HG03378 (cell line): ENCODE data around the gene HIF1A.
"Not testable (repeated sequence)": the region's sequence is repeated elsewhere in the genome, so short reads cannot be mapped to it uniquely, and the experiment has no call there.

ENCODE experiments used
- ATAC-seq: cut with Tn5 transposase; IDR thresholded peaks from one replicate; pipeline ENCODE4 v1.9.1; 2021; ENCODE audit warnings: mild to moderate bottlenecking, moderate library complexity; ENCODE audit not compliant: unreplicated experiment

HIF1A gene

GRCh38 chr14:61706096-61706690 is 10.9 kb downstream of the HIF1A start:
- ATAC-seq: no peak

GRCh38 chr14:61707774-61708173 is 12.5 kb downstream of the HIF1A start:
- not testable (repeated sequence) for ATAC-seq

DNA sequence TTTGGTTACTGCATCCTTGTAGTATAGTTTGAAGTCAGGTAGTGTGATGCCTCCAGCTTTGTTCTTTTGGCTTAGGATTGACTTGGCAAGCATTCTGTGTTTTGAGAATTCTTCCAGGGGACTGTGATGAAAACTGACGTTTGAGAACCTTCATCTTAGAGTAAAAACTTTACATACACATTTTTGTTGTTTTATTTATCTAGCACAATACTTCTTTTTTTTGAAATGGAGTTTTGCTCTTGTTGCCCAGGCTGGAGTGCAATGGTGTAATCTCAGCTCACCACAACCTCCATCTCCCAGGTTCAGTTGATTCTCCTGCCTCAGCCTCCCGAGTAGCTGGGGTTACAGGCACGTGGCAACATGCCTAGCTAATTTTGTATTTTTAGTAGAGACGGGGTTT is 13.4 kb downstream of the HIF1A start:
- not testable (repeated sequence) for ATAC-seq

GRCh38 chr14:61710853-61711817 is 15.8 kb downstream of the HIF1A start:
- no peak for ATAC-seq

GRCh38 chr14:61712137-61712536 is 16.8 kb downstream of the HIF1A start:
- no peak for ATAC-seq

DNA sequence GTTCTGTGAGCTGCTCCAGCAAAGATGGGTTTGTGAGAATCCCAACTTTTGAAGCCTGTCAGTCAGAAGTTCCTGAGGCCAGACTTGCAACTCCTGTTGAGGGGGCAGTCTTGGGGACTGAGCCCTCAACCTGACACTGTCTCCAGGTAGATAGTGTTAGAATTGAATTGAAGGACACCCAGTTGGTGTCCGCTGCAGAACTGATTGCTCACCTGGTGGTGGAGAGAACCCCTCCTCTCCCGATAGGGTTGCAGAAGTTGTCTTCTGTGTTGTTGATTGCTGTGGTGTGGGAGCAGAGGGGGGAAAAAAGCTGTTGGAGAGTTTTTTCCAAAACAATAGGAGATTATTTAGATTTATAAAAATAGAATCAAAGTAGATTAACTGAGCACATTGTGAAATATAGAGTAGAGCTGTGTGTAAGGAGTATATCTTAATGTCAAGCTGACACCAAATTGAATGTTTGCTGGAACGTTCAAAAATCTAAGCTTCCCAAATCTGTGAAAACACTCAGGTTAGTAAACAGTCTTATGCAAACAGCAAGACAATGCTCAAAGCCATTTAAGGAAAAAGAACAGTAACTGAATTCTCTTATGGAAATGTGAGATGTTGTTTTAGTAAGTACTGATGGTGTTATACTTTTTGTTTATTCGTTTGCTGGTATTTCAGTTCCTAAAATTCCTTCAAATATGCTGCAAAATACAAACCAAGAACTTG is 18.6 kb downstream of the HIF1A start:
- no peak for ATAC-seq

- ATAC-seq: no peak
These were observed 21.6 kb downstream of the HIF1A start for GRCh38 chr14:61716956-61717355.

GRCh38 chr14:61718039-61718438 is 22.7 kb downstream of the HIF1A start:
- ATAC-seq: no peak

- no peak for ATAC-seq
These were observed 24.3 kb downstream of the HIF1A start for GRCh38 chr14:61719344-61720293.

DNA sequence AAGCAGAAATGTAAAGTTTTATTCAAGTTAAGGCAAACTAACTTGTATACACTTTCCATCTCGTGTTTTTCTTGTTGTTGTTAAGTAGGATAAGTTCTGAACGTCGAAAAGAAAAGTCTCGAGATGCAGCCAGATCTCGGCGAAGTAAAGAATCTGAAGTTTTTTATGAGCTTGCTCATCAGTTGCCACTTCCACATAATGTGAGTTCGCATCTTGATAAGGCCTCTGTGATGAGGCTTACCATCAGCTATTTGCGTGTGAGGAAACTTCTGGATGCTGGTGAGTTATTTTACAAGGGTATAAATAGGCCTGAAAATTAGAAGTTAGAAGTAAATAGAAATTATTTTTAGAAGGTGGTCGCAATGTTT is 25.0 kb downstream of the HIF1A start:
- no peak for ATAC-seq

- ATAC-seq: no peak
These were observed 25.4 kb downstream of the HIF1A start for GRCh38 chr14:61720741-61721140.

- ATAC-seq: no peak
These were observed 28.8 kb downstream of the HIF1A start for GRCh38 chr14:61724133-61724532.

- no peak for ATAC-seq
These were observed 31.7 kb downstream of the HIF1A start for GRCh38 chr14:61726778-61727658.

DNA sequence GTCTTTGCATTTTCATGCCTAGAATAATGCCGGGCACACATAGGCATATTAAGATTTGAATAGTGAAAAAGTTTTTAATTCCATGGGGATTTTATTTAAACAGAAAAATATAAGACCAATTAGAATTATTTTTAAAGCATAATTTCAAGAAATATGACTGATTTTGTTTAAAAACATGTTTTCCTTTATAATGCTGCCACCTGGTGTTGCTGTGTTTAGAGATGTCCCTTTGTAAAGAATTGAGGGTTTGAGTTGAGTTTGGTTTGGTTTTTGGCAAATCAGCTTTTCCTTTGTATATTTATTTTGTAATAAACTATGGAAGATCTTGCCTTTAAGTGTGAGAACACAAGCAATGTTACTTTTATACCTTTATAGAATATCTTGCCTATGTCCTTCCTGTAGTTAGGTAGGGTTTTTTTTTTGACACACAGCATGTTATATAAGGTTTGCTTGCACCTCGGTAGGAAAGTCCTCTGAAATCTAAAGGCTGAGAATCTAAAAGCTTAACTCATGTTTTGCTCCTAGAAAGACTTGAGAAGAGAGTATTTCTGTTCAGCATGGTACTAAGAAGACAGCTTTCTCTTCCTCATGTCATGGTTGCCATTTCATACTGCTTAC is 35.6 kb downstream of the HIF1A start:
- ATAC-seq: no peak

DNA sequence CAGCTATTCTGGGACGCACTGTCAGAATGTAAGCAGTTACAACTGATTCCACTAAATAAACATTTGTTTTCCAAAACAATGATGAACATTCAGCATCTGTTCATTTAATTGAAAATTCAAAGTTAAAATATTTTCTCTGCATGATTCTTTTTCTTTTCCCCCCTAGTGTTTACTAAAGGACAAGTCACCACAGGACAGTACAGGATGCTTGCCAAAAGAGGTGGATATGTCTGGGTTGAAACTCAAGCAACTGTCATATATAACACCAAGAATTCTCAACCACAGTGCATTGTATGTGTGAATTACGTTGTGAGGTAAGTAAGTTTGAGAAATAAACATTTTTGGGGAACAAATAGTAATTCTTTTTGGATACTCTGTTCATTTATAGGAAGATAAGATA is 38.7 kb downstream of the HIF1A start:
- no peak for ATAC-seq

DNA sequence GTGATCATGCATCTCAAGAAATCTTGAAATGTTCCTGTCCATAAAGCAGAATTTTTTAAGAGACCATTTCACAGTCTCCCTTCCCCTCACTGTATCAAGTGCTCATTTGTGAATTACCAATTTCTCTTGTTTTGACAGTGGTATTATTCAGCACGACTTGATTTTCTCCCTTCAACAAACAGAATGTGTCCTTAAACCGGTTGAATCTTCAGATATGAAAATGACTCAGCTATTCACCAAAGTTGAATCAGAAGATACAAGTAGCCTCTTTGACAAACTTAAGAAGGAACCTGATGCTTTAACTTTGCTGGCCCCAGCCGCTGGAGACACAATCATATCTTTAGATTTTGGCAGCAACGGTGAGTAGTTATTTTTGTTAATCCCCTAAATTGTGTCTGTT is 41.4 kb downstream of the HIF1A start:
- ATAC-seq: no peak

- no peak for ATAC-seq
These were observed 42.6 kb downstream of the HIF1A start for GRCh38 chr14:61737915-61738314.

- ATAC-seq: no peak
These were observed 43.8 kb downstream of the HIF1A start for GRCh38 chr14:61739133-61739532.

DNA sequence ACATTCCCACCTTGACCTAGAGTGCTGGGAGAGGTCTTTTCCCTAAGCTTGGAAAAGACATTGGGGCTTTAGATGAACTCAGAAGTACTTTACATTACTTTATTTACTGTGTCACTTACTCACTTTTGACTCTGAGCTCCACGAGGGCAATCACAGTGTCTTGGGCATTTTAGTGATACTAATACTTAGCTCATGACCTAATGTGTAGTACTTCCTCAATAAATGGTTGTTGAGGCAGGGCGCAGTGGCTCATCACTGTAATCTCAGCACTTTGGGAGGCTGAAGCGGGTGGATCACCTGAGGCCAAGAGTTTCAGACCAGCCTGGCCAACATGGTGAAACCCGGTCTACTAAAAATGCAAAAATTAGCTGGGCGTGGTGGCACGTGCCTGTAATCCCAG is 47.1 kb downstream of the HIF1A start:
- no peak for ATAC-seq
